HUES48 (cell line): ENCODE data around the gene VCAM1.
"Not testable (repeated sequence)": the region's sequence is repeated elsewhere in the genome, so short reads cannot be mapped to it uniquely, and the experiment has no call there.

Source experiments
- H3K27ac ChIP-seq: one replicate; pipeline ENCODE4 v1.7.0; 2013; ENCODE audit warnings: low read depth, low read length, inconsistent platforms
- H3K27me3 ChIP-seq: 2 replicates; pipeline ENCODE4 v1.6.1; 2013; ENCODE audit warnings: mild to moderate bottlenecking, low read length; ENCODE audit not compliant: control insufficient read depth, insufficient read depth
- H3K36me3 ChIP-seq: 2 replicates; pipeline ENCODE4 v1.6.1; 2013; ENCODE audit warnings: low read length; ENCODE audit not compliant: control insufficient read depth, insufficient read depth
- H3K4me1 ChIP-seq: 2 replicates; pipeline ENCODE4 v1.6.1; 2013; ENCODE audit warnings: mild to moderate bottlenecking, low read length; ENCODE audit not compliant: control insufficient read depth, insufficient read depth
- H3K4me3 ChIP-seq: 2 replicates; pipeline ENCODE4 v1.5.1; 2013; ENCODE audit warnings: mild to moderate bottlenecking, low read depth, low read length
- H3K9ac ChIP-seq: 2 replicates; pipeline ENCODE4 v1.6.1; 2013; ENCODE audit warnings: mild to moderate bottlenecking, low read depth, low read length, moderate library complexity
- H3K9me3 ChIP-seq: 2 replicates; pipeline ENCODE4 v1.6.1; 2013; ENCODE audit warnings: low read length; ENCODE audit not compliant: control insufficient read depth, insufficient read depth

Gene VCAM1

DNA sequence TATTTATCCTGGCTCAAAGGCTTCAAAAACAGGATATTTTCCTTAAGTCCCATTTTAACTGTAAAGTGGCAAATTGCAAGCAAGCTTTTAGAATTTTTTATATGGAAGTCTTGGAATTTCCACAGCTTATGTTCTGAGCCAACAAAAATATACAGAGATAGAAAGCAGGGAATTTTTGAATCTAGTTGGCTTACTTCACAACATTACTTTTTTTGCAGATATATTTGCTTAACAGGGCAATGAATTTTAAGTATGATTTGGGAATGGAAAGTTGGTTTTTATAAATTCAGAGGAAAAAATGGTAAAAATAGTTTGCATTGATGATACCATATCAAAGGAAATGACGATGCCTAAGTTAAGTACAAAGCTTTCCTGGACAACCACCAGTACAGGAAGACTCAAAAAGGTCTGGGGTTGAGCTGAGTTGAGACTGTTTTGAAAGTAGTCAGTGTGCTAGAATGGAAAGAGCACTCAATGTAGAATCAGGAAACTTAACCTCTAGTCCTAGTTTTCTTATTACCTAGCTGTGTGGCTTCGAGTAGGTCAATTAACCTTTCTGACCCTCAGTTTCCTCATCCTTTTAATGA, 11.0 kb upstream of the VCAM1 start:
- Histone ChIP-seq H3K4me1 (no peaks in the 10 kb centered on the region), H3K9ac (no peak overlapping the region), H3K27me3 (no peaks in the 10 kb centered on the region), H3K27ac (no peak overlapping the region), H3K36me3 (no peaks in the 10 kb centered on the region), H3K9me3 (no peaks in the 10 kb centered on the region), H3K4me3 (no peak overlapping the region)

GRCh38 chr1:100710906-100711682, 8.4 kb upstream of the VCAM1 start:
- H3K9me3 ChIP-seq = no peaks in the 10 kb centered on the region
- no peak overlapping the region for H3K9ac ChIP-seq
- no peaks in the 10 kb centered on the region for H3K27me3 ChIP-seq
- H3K4me1 ChIP-seq = no peaks in the 10 kb centered on the region
- no peaks in the 10 kb centered on the region for H3K36me3 ChIP-seq
- H3K27ac ChIP-seq = no peak overlapping the region
- no peak overlapping the region for H3K4me3 ChIP-seq

GRCh38 chr1:100713027-100713426, 6.5 kb upstream of the VCAM1 start:
- not testable (repeated sequence) for H3K4me1 ChIP-seq

DNA sequence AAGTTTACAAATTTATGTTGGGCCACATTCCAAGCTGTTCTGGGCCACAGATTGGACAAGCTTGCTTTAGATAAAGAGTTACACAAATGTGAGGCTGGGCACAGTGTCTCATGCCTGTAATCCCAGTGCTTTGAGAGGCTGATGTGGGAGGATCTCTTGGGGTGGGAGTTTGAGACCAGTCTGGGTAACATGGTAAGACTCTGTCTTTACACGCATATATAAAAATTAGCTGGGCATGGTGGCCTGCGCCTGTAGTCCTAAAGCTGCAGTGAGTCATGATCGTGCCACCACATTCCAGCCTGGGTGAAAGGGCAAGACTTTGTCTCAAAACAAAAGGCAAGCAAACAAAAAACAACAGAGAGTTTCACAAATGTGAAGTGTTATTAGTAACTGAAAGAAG, 5.9 kb upstream of the VCAM1 start:
- H3K4me1 ChIP-seq = no peaks in the 10 kb centered on the region
- no peak overlapping the region for H3K27ac ChIP-seq
- no peaks in the 10 kb centered on the region for H3K9me3 ChIP-seq
- no peak overlapping the region for H3K4me3 ChIP-seq
- no peaks in the 10 kb centered on the region for H3K27me3 ChIP-seq
- no peaks in the 10 kb centered on the region for H3K36me3 ChIP-seq
- H3K9ac ChIP-seq = no peak overlapping the region

More at GRCh38 chr1:100713027-100713426, 6.5 kb upstream of the VCAM1 start:
- not testable (repeated sequence) for H3K4me3 ChIP-seq, H3K9ac ChIP-seq, H3K9me3 ChIP-seq, H3K27me3 ChIP-seq, H3K27ac ChIP-seq, H3K36me3 ChIP-seq

DNA sequence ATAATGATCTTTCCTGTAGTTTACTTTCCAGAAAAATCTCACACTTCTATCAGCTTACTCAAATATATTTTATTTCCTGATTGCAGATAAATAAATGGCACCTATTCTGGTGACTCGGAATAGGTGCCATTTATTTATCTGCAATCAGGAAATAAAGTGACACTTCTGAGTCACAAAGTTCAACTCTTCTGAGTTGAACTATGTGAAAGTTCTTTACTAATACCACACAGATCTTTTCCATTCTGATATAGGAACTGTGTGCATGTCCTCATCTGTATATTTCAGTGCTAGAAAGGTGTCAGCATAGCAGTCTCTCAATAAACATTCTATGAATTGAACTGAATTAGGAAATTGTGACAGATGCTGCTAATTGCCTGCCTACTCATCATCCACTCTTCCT, 4.9 kb upstream of the VCAM1 start:
- Histone ChIP-seq H3K27me3 (no peaks in the 10 kb centered on the region), H3K4me3 (no peak overlapping the region), H3K36me3 (no peaks in the 10 kb centered on the region), H3K4me1 (0 out of 2 replicates have a peak, but pooled peaks cover 4% of the 10 kb centered on the region), H3K9me3 (no peaks in the 10 kb centered on the region), H3K9ac (no peak overlapping the region), H3K27ac (no peak overlapping the region)

DNA sequence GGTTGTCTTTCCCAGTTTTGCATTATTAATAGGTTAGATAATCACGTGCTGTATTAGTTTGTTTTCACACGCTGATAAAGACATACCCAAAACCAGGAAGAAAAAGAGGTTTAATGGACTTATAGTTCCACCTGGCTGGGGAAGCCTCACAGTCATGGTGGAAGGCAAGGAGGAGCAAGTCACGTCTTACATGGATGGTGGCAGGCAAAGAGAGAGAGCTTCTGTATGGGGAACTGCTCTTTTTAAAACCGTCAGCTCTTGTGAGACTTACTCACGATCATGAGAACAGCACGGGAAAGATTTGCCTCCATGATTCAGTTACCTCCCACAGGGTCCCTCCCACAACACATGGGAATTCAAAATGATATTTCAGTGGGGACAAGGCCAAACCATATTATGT, 2.3 kb upstream of the VCAM1 start:
- Histone ChIP-seq H3K36me3 (no peaks in the 10 kb centered on the region), H3K27me3 (no peaks in the 10 kb centered on the region), H3K9ac (no peak overlapping the region), H3K27ac (no peak overlapping the region), H3K9me3 (no peaks in the 10 kb centered on the region), H3K4me1 (0 out of 2 replicates have a peak, but pooled peaks cover 4% of the 10 kb centered on the region), H3K4me3 (no peak overlapping the region)

- Histone ChIP-seq H3K27me3 (no peaks in the 10 kb centered on the region), H3K4me1 (0 out of 2 replicates have a peak, but pooled peaks cover 4% of the 10 kb centered on the region), H3K36me3 (no peaks in the 10 kb centered on the region), H3K9me3 (no peaks in the 10 kb centered on the region), H3K4me3 (no peak overlapping the region), H3K9ac (no peak overlapping the region), H3K27ac (no peak overlapping the region)
Measured at GRCh38 chr1:100718581-100718980, 961 bp upstream of the VCAM1 start.

DNA sequence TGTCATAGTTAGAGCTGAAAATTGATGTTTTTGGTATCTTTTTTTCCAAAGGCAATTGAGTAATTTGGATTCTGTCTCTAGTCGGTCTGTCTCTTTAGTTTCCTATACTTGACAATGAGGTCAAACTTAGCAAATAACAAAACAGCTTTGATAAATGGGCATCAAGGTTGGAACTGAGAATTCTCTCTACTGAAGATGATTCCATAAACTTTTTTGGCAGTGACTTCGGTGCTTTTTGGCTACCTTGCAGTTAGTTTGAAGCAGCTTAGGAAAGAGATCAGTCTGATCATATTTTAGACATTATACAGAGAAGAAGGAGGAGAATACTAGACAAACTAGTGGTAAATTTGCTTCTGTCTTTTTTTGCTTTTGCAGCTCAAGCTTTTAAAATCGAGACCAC, 559 bp downstream of the VCAM1 start:
- Histone ChIP-seq H3K4me1 (0 out of 2 replicates have a peak, but pooled peaks cover 4% of the 10 kb centered on the region), H3K27me3 (no peaks in the 10 kb centered on the region), H3K9me3 (no peaks in the 10 kb centered on the region), H3K36me3 (no peaks in the 10 kb centered on the region), H3K27ac (no peak overlapping the region), H3K9ac (no peak overlapping the region), H3K4me3 (no peak overlapping the region)

DNA sequence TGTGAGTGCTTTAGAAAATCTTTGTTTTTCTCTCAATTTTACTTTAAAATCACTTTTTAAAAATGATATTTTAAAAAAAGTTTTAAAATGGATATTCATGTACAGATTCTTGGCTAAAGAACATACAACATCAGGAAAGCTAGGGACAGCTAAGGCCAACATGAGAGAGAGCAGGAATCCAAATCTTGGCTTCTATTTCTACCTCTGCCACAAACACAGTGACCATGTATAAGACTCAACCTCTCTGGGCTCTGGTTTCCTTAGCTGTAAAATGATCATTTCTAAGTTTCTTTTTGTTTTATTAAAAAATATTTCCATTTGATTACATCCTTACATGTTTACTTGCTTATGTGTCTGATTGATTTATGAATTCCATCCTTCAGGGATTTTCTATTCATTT, 1.2 kb downstream of the VCAM1 start:
- Histone ChIP-seq H3K4me3 (no peak overlapping the region), H3K27me3 (no peaks in the 10 kb centered on the region), H3K27ac (no peak overlapping the region), H3K36me3 (no peaks in the 10 kb centered on the region), H3K4me1 (0 out of 2 replicates have a peak, but pooled peaks cover 4% of the 10 kb centered on the region), H3K9me3 (no peaks in the 10 kb centered on the region), H3K9ac (no peak overlapping the region)

DNA sequence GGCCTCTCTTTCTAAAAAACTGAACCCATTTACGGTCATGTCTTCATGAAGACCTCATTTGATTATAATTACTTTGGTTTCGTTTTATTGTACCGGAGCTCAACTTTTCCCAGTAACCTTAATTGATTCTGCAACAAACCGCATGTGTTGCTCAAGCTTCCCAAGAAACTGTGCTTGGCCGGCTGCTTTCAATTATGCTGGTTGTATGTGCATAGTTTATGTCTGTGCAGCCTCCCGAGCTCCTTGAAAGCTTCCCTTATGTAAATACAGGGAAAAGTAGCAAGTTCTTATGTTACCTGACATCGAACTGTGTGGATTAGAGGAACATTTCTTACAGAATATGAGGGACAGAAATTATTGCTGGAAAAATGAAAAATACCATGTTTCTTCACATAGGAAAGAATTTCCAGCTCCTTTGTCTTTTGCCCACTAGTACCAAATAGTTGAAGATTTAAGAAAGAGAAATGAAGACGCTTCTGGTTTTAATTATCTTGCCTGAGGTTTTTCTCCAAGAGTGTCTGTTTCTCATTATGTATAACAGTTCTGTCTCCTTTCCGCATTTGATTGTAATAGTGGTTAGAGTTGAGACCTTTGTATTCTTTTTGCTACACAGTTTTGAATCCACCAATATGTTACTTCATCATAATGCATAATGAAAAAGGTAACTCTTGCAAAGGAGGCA, 2.1 kb downstream of the VCAM1 start:
- Histone ChIP-seq H3K9me3 (no peaks in the 10 kb centered on the region), H3K9ac (no peak overlapping the region), H3K4me1 (0 out of 2 replicates have a peak, but pooled peaks cover 4% of the 10 kb centered on the region), H3K27ac (no peak overlapping the region), H3K27me3 (no peaks in the 10 kb centered on the region), H3K36me3 (no peaks in the 10 kb centered on the region), H3K4me3 (no peak overlapping the region)

DNA sequence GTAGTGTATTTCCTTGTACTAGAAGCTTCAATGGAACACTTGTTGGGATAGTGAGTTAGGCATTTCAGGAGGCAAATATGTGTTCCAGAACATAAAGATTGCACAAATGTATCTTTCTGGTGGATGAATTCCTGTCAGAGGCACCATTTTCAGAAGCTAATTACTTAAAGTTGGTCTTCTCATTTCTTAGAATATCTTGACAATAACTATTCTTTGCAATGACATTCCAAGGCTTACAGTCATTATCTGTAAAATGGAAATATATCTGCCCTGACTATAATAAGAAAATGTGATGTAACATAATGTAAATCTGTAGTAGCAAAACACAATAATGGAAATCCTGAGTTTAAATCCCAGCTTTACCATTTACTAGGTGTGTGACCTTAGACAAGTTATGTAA, 2.7 kb downstream of the VCAM1 start:
- no peaks in the 10 kb centered on the region for H3K27me3 ChIP-seq
- no peaks in the 10 kb centered on the region for H3K36me3 ChIP-seq
- 0 out of 2 replicates have a peak, but pooled peaks cover 4% of the 10 kb centered on the region for H3K4me1 ChIP-seq
- no peaks in the 10 kb centered on the region for H3K9me3 ChIP-seq
- no peak overlapping the region for H3K27ac ChIP-seq
- no peak overlapping the region for H3K4me3 ChIP-seq
- no peak overlapping the region for H3K9ac ChIP-seq
